Kidney (tissue), 14 donors: ENCODE results near the gene IFNA5. TPM values are rescaled to one million over a fixed set of nuclear protein-coding genes. Genes with fewer than 3 reads are reported as not detected.

Experiments
- DNase-seq, 5 donors: peaks; one replicate each; pipeline ENCODE4 v3.0.0-alpha.2; 2013 to 2020
- FAIRE-seq: peaks from 2 replicates; lab custom pipeline; 2012; peaks lifted over from hg19 to GRCh38; lab: Jason Lieb, UNC
- H3K27ac ChIP-seq, 2 donors: one replicate each; pipeline ENCODE4 v1.7.0; 2013; ENCODE audit warnings: low read depth in 2 of 2, low read length in 2 of 2, inconsistent platforms in 1 of 2
- H3K27me3 ChIP-seq: one replicate; pipeline ENCODE4 v1.7.1; 2013; ENCODE audit warnings: low read length, inconsistent platforms; ENCODE audit not compliant: control insufficient read depth, insufficient read depth
- H3K36me3 ChIP-seq, 3 donors: one replicate each; pipeline versions ENCODE4 v1.7.0 to v1.7.1; 2013; ENCODE audit warnings: low read length in 3 of 3, control low read depth in 1 of 3, inconsistent platforms in 1 of 3; ENCODE audit not compliant: insufficient read depth in 3 of 3, control insufficient read depth in 2 of 3
- H3K4me1 ChIP-seq, 3 donors: one replicate each; pipeline versions ENCODE4 v1.7.0 to v1.7.1; 2013; ENCODE audit warnings: low read length in 3 of 3, inconsistent platforms in 1 of 3, low read depth in 1 of 3; ENCODE audit not compliant: control insufficient read depth in 2 of 3, insufficient read depth in 2 of 3
- H3K4me3 ChIP-seq, 3 donors: one replicate each; pipeline versions ENCODE4 v1.7.0 to v1.8.1; 2013; ENCODE audit warnings: low read length in 3 of 3, control low read depth in 1 of 3, inconsistent platforms in 1 of 3
- H3K9ac ChIP-seq, 3 donors: one replicate each; pipeline versions ENCODE4 v1.7.0 to v1.7.1; 2013; ENCODE audit warnings: low read length in 3 of 3, control low read depth in 1 of 3, inconsistent platforms in 1 of 3
- H3K9me3 ChIP-seq, 3 donors: one replicate each; pipeline versions ENCODE4 v1.7.0 to v1.7.1; 2013; ENCODE audit warnings: low read length in 3 of 3, control low read depth in 1 of 3, inconsistent platforms in 1 of 3; ENCODE audit not compliant: control insufficient read depth in 2 of 3, insufficient read depth in 1 of 3
- CTCF ChIP-seq: IDR thresholded peaks from 3 replicates; pipeline ENCODE4 v1.5.1; 2012; ENCODE audit warnings: mild to moderate bottlenecking, moderate library complexity, borderline replicate concordance; ENCODE audit not compliant: insufficient read depth; ENCODE audit errors: extremely low read depth
- intact Hi-C: fragments of 100-400 bp; cut with DNase I; formaldehyde crosslinking; loops from one replicate; pipeline ENCODE4 v1.11.1; 2022
- polyA plus RNA-seq: library from polyadenylated mRNA; stranded (reverse); fragments of 350-450 nt; fragmentation: Illumina TruSeq; extraction: RNeasy Lipid Tissue Mini Kit (QIAGEN cat#74804); gene quantifications from one replicate; pipeline ENCODE4 v1.2.3, GENCODE V29; 2014; ENCODE audit warnings: low read depth, low replicate concordance; ENCODE audit not compliant: insufficient read depth
- total RNA-seq: library from RNA; stranded (reverse); fragmentation: NEBNext Ultra II Directional; extraction: Animal tissue kit (Norgen Biotek cat#: 25700); gene quantifications from one replicate; pipeline ENCODE4 v1.2.1, GENCODE V29; 2021
- donor health status: control.
- donor health status: control.
- donor health status: control.
- donor health status: control.
- donor health status: control.
- donor health status: DM: yes; HTN: yes; CAD: no.
- donor health status: Normal renal cell carcinoma (clear cell type).

IFNA5 gene
- total and polyA plus RNA-seq, 2 donors from 2014 or later: not detected

GRCh38 chr9:21317956-21318923 is 13.1 kb upstream of the IFNA5 start:
- no peaks in the 10 kb centered on the region for H3K27me3 ChIP-seq
- H3K4me1 ChIP-seq: no peaks in the 10 kb centered on the region
- no peak overlapping the region for H3K4me3 ChIP-seq
- FAIRE-seq: peak; percentile 68
- H3K9me3 ChIP-seq: no peaks in the 10 kb centered on the region
- DNase-seq: peak in 3 of 5 donors; percentile 23 to 67 (median 59)
- H3K36me3 ChIP-seq: peaks cover 0 to 6% (median 5%) of the 10 kb centered on the region in 3 donors
- no peak overlapping the region for H3K27ac ChIP-seq
- TF ChIP-seq CTCF: peak; percentile 63
- H3K9ac ChIP-seq: no peak overlapping the region
- intact Hi-C loops: no loop called here

- H3K4me1 ChIP-seq: no peaks in the 10 kb centered on the region
- DNase-seq: no peak
- H3K9ac ChIP-seq: no peak overlapping the region
- intact Hi-C loops: no loop called here
- no peak for TF ChIP-seq CTCF
- no peaks in the 10 kb centered on the region for H3K27me3 ChIP-seq
- H3K36me3 ChIP-seq: peaks cover 0 to 2% (median 0%) of the 10 kb centered on the region in 3 donors
- H3K4me3 ChIP-seq: no peak overlapping the region
- FAIRE-seq: no peak
- H3K27ac ChIP-seq: no peak overlapping the region
- no peaks in the 10 kb centered on the region for H3K9me3 ChIP-seq
Observed at GRCh38 chr9:21316860-21317259, 11.7 kb upstream of the IFNA5 start.

GRCh38 chr9:21316032-21316842 is 11.1 kb upstream of the IFNA5 start:
- Histone ChIP-seq H3K9ac (no peak overlapping the region), H3K4me1 (no peaks in the 10 kb centered on the region), H3K9me3 (no peaks in the 10 kb centered on the region), H3K27ac (no peak overlapping the region), H3K4me3 (no peak overlapping the region), H3K36me3 (peaks cover 0 to 2% (median 0%) of the 10 kb centered on the region in 3 donors), H3K27me3 (no peaks in the 10 kb centered on the region)
- FAIRE-seq: no peak
- no peak for TF ChIP-seq CTCF
- intact Hi-C loops: no loop called here
- no peak for DNase-seq
